GM23248 (cell line): Measurements from ENCODE around the gene MYO1A. TPM values are rescaled to one million over a fixed set of nuclear protein-coding genes. Genes with fewer than 3 reads are reported as not detected.
"Not testable (repeated sequence)": the region's sequence is repeated elsewhere in the genome, so short reads cannot be mapped to it uniquely, and the experiment has no call there.

ENCODE experiments used
- DNase-seq: peaks from one replicate; pipeline ENCODE4 v3.0.0-alpha.2; 2015
- H2AFZ ChIP-seq: fragments of 200-600 bp; sonication (generic); 2 replicates; pipeline ENCODE4 v1.6.1; 2016; ENCODE audit warnings: antibody characterized with exemption
- H3F3A ChIP-seq: fragments of 200-600 bp; sonication (generic); 2 replicates; pipeline ENCODE4 v1.6.1; 2016; ENCODE audit warnings: mild to moderate bottlenecking, antibody characterized with exemption, mixed run types; ENCODE audit not compliant: insufficient read depth
- H3K27ac ChIP-seq: fragments of 200-600 bp; sonication (generic); 2 replicates; pipeline ENCODE4 v1.5.1; 2016; ENCODE audit warnings: mild to moderate bottlenecking
- H3K27me3 ChIP-seq: fragments of 200-600 bp; sonication (generic); replicated peaks from 2 replicates; pipeline ENCODE4 v1.6.1; 2016; ENCODE audit warnings: mild to moderate bottlenecking; ENCODE audit not compliant: insufficient read depth
- H3K36me3 ChIP-seq: fragments of 200-600 bp; sonication (generic); 2 replicates; pipeline ENCODE4 v1.6.1; 2016; ENCODE audit warnings: low read depth, mild to moderate bottlenecking
- H3K4me1 ChIP-seq: fragments of 200-600 bp; sonication (generic); 2 replicates; pipeline ENCODE4 v1.6.1; 2016; ENCODE audit warnings: mild to moderate bottlenecking; ENCODE audit not compliant: insufficient read depth
- H3K4me2 ChIP-seq: fragments of 200-600 bp; sonication (generic); one replicate; pipeline ENCODE4 v1.6.1; 2016; ENCODE audit warnings: mild to moderate bottlenecking; ENCODE audit not compliant: unreplicated experiment
- H3K4me3 ChIP-seq: fragments of 200-600 bp; sonication (generic); 2 replicates; pipeline ENCODE4 v1.5.1; 2016; ENCODE audit warnings: mild to moderate bottlenecking
- H3K79me2 ChIP-seq: fragments of 200-600 bp; sonication (generic); 2 replicates; pipeline ENCODE4 v1.6.1; 2016; ENCODE audit warnings: mild to moderate bottlenecking; ENCODE audit not compliant: insufficient read depth
- H3K9ac ChIP-seq: fragments of 200-600 bp; sonication (generic); 2 replicates; pipeline ENCODE4 v1.6.1; 2016; ENCODE audit warnings: mild to moderate bottlenecking
- H3K9me2 ChIP-seq: fragments of 200-600 bp; sonication (generic); 2 replicates; pipeline ENCODE4 v1.6.1; 2016; ENCODE audit warnings: mixed run types, mild to moderate bottlenecking, moderate library complexity; ENCODE audit not compliant: insufficient read depth
- H3K9me3 ChIP-seq: fragments of 200-600 bp; sonication (generic); one replicate; pipeline ENCODE4 v1.6.1; 2017; ENCODE audit warnings: low read depth
- H4K20me1 ChIP-seq: fragments of 200-600 bp; sonication (generic); 2 replicates; pipeline ENCODE4 v1.6.0; 2016; ENCODE audit not compliant: insufficient read depth
- EZH2 ChIP-seq: fragments of 200-600 bp; sonication (generic); IDR thresholded peaks from 2 replicates; pipeline ENCODE4 v1.6.1; 2018; ENCODE audit warnings: antibody characterized with exemption, mild to moderate bottlenecking; ENCODE audit not compliant: insufficient read depth, poor library complexity, severe bottlenecking
- EZH2phosphoT487 ChIP-seq: fragments of 200-600 bp; sonication (generic); IDR thresholded peaks from 2 replicates; pipeline ENCODE4 v1.6.1; 2018; ENCODE audit warnings: antibody characterized with exemption, moderate library complexity, mild to moderate bottlenecking, low read depth; ENCODE audit not compliant: insufficient read depth
- WGBS, 2 experiments: methylation state at CpG; one replicate each; pipeline ENCODE4 v1.1.6; 2015 to 2017; ENCODE audit warnings: low lambda C conversion rate in 2 of 2, low coverage in 1 of 2; ENCODE audit errors: missing lambda C conversion rate in 2 of 2; 5-methylcytosine and 5-hydroxymethylcytosine counted together
- in situ Hi-C: fragments of 300-500 bp; cut with MboI; formaldehyde crosslinking; loops from 2 replicates; pipeline ENCODE4 v1.15.0; 2020
- polyA plus RNA-seq: library from polyadenylated mRNA; unstranded; fragments of >200 nt; fragmentation: Nextera tagmentation; extraction: Ambion mirVana; gene quantifications from 2 replicates; pipeline ENCODE4 v1.2.1, GENCODE V29; 2016
- total RNA-seq: library from RNA; depleted of rRNA; stranded (reverse); fragments of >200 nt; shearing (Covaris generic); gene quantifications from 2 replicates; pipeline ENCODE4 v1.2.3, GENCODE V29; 2014; rRNA removed

Gene MYO1A
- total and polyA plus RNA-seq, 2 experiments from 2014 or later = not detected

DNA sequence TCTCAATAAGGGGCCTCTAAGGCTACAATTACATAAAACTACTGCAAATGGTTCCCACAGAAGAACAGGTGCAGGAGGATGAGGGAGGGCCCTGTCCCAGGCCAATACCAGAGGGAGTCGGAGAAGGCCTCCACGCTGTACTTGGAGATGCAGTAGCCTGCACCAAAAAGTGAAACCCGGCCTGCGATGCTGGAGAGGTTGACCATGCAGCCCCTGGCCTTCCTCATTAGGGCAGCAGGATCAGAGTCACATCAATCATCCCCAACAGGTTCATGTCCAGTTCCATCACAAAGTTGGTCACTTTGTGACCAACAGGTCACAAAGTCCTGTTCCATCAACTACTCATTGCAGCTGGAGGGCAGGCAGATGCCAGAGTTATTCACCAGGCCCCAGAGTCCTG lies 66.5 kb downstream of the MYO1A start:
- DNase-seq = no peak
- Histone ChIP-seq H3K4me1 (no peaks in the 10 kb centered on the region), H2AFZ (no peak overlapping the region), H3K4me2 (no peak overlapping the region), H3K4me3 (no peak overlapping the region), H3K9me3 (no peaks in the 10 kb centered on the region), H3K79me2 (no peaks in the 10 kb centered on the region), H3K36me3 (no peaks in the 10 kb centered on the region), H3K27ac (no peak overlapping the region), H3K9ac (no peak overlapping the region), H3K27me3 (no peaks in the 10 kb centered on the region), H4K20me1 (no peaks in the 10 kb centered on the region), H3F3A (no peaks in the 10 kb centered on the region), H3K9me2 (no peaks in the 10 kb centered on the region)
- no peak for TF ChIP-seq EZH2phosphoT487
- no peak for TF ChIP-seq EZH2
- in situ Hi-C loops = no loop called here
- WGBS, 2 experiments = 51 to 58% methylated on average over 4 of the region's 4 CpGs

GRCh38 chr12:56982578-56983236 lies 67.2 kb downstream of the MYO1A start:
- DNase-seq, H3K4me3 ChIP-seq, H3K27me3 ChIP-seq, H3K4me2 ChIP-seq, H3K36me3 ChIP-seq, H3K9me3 ChIP-seq, H2AFZ ChIP-seq, H3F3A ChIP-seq, H3K9me2 ChIP-seq, H3K9ac ChIP-seq, H3K4me1 ChIP-seq, in situ Hi-C loops, H3K79me2 ChIP-seq, H3K27ac ChIP-seq, H4K20me1 ChIP-seq: not testable (repeated sequence)
- WGBS, 2 experiments = 57 to 68% methylated on average over 2 to 3 of the region's 3 CpGs

GRCh38 chr12:56980941-56981530 lies 68.9 kb downstream of the MYO1A start:
- H3K9ac ChIP-seq = no peak overlapping the region
- no peak overlapping the region for H3K4me2 ChIP-seq
- no peaks in the 10 kb centered on the region for H3K36me3 ChIP-seq
- H4K20me1 ChIP-seq = no peaks in the 10 kb centered on the region
- H3K27ac ChIP-seq = no peak overlapping the region
- H3K9me2 ChIP-seq = no peaks in the 10 kb centered on the region
- H3K27me3 ChIP-seq = 0 out of 2 replicates have a peak, but pooled peaks cover under 1% of the 10 kb centered on the region
- H3K4me1 ChIP-seq = no peaks in the 10 kb centered on the region
- in situ Hi-C loops = no loop called here
- no peak overlapping the region for H3K4me3 ChIP-seq
- no peaks in the 10 kb centered on the region for H3K79me2 ChIP-seq
- H2AFZ ChIP-seq = no peak overlapping the region
- no peak for DNase-seq
- no peak for TF ChIP-seq EZH2
- no peaks in the 10 kb centered on the region for H3K9me3 ChIP-seq
- H3F3A ChIP-seq = no peaks in the 10 kb centered on the region
- WGBS, 2 experiments = 55 to 62% methylated on average over 4 of the region's 4 CpGs

DNA sequence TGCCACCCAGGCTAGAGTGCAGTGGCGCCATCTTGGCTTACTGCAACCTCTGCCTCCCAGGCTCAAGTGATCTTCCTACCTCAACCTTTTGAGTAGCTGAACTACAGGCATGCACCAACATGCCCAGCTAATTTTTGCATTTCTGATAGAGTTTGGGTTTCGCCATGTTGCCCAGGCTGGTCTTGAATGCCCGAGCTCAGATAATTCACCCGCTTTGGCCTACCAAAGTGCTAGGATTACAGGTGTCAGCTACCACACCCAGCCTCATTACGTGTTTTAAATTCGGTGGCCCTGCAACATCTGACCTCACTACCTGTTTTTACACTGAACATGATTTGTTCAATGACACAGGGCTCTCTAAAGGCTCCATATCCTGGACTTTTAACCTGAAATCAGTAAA lies 69.7 kb downstream of the MYO1A start:
- in situ Hi-C loops = no loop called here
- Histone ChIP-seq H3K4me2 (no peak overlapping the region), H3F3A (no peaks in the 10 kb centered on the region), H3K27ac (no peak overlapping the region), H4K20me1 (no peaks in the 10 kb centered on the region), H3K4me3 (no peak overlapping the region), H2AFZ (no peak overlapping the region), H3K9me2 (no peaks in the 10 kb centered on the region), H3K9ac (no peak overlapping the region), H3K4me1 (no peaks in the 10 kb centered on the region), H3K79me2 (no peaks in the 10 kb centered on the region), H3K27me3 (0 out of 2 replicates have a peak, but pooled peaks cover 6% of the 10 kb centered on the region), H3K36me3 (no peaks in the 10 kb centered on the region), H3K9me3 (no peaks in the 10 kb centered on the region)
- WGBS, 2 experiments = 78 to 84% methylated on average over 6 of the region's 6 CpGs
- no peak for DNase-seq
- TF ChIP-seq EZH2phosphoT487 = no peak
- no peak for TF ChIP-seq EZH2

GRCh38 chr12:56979628-56980027 lies 70.3 kb downstream of the MYO1A start:
- no peak overlapping the region for H2AFZ ChIP-seq
- H3K79me2 ChIP-seq = no peaks in the 10 kb centered on the region
- H4K20me1 ChIP-seq = no peaks in the 10 kb centered on the region
- H3K4me1 ChIP-seq = no peaks in the 10 kb centered on the region
- H3F3A ChIP-seq = no peaks in the 10 kb centered on the region
- H3K27ac ChIP-seq = no peak overlapping the region
- H3K9ac ChIP-seq = no peak overlapping the region
- in situ Hi-C loops = no loop called here
- no peaks in the 10 kb centered on the region for H3K9me2 ChIP-seq
- peak; percentile 35 for DNase-seq
- H3K36me3 ChIP-seq = no peaks in the 10 kb centered on the region
- H3K9me3 ChIP-seq = no peaks in the 10 kb centered on the region
- H3K27me3 ChIP-seq = 0 out of 2 replicates have a peak, but pooled peaks cover 6% of the 10 kb centered on the region
- TF ChIP-seq EZH2 = no peak
- no peak for TF ChIP-seq EZH2phosphoT487
- WGBS, 2 experiments = 86 to 89% methylated on average over 3 of the region's 3 CpGs
- no peak overlapping the region for H3K4me3 ChIP-seq
- no peak overlapping the region for H3K4me2 ChIP-seq

Other genes with a start within 250 kb of the MYO1A start
- gene SDR9C7, start 115.7 kb downstream of the MYO1A start, total RNA-seq = not detected in 2 replicates
- not detected in 2 replicates for gene SDR9C7, start 115.7 kb downstream of the MYO1A start, polyA plus RNA-seq
- gene RDH16, start 92.5 kb downstream of the MYO1A start, total RNA-seq = not detected in 2 replicates
- not detected in 2 replicates for gene RDH16, start 92.5 kb downstream of the MYO1A start, polyA plus RNA-seq
- 2.9 and 3.9 TPM in 2 replicates for gene ZBTB39, start 43.6 kb downstream of the MYO1A start, total RNA-seq
- gene ZBTB39, start 43.6 kb downstream of the MYO1A start, polyA plus RNA-seq = 1.5 TPM in 2 replicates
- gene TAC3, start 33.6 kb downstream of the MYO1A start, total RNA-seq = not detected in 2 replicates
- gene TAC3, start 33.6 kb downstream of the MYO1A start, polyA plus RNA-seq = not detected in 2 replicates
- 6.4 and 7.6 TPM in 2 replicates for gene NEMP1, start 28.7 kb upstream of the MYO1A start, total RNA-seq
- gene NEMP1, start 28.7 kb upstream of the MYO1A start, polyA plus RNA-seq = 5.9 and 6.6 TPM in 2 replicates
- 88.7 and 107 TPM in 2 replicates for gene NAB2, start 39.0 kb upstream of the MYO1A start, total RNA-seq
- 21.6 and 22.8 TPM in 2 replicates for gene NAB2, start 39.0 kb upstream of the MYO1A start, polyA plus RNA-seq
- gene STAT6, start 61.2 kb upstream of the MYO1A start, total RNA-seq = 95.1 and 103 TPM in 2 replicates
- gene STAT6, start 61.2 kb upstream of the MYO1A start, polyA plus RNA-seq = 67.4 and 70.7 TPM in 2 replicates
- 257 and 296 TPM in 2 replicates for gene LRP1, start 78.4 kb upstream of the MYO1A start, total RNA-seq
- gene LRP1, start 78.4 kb upstream of the MYO1A start, polyA plus RNA-seq = 161 and 166 TPM in 2 replicates
- gene LRP1-AS, start 97.5 kb upstream of the MYO1A start, total RNA-seq = not detected in 2 replicates
- gene LRP1-AS, start 97.5 kb upstream of the MYO1A start, polyA plus RNA-seq = 0.60 TPM in 1 of 2 replicates, not detected in the other
- gene NXPH4, start 166.7 kb upstream of the MYO1A start, total RNA-seq = 5.6 and 5.7 TPM in 2 replicates
- gene NXPH4, start 166.7 kb upstream of the MYO1A start, polyA plus RNA-seq = 5.4 and 6.7 TPM in 2 replicates
- 272 and 341 TPM in 2 replicates for gene SHMT2, start 179.6 kb upstream of the MYO1A start, total RNA-seq
- gene SHMT2, start 179.6 kb upstream of the MYO1A start, polyA plus RNA-seq = 184 and 185 TPM in 2 replicates
- 0.32 and 1.3 TPM in 2 replicates for gene STAC3, start 201.1 kb upstream of the MYO1A start, total RNA-seq
- 0.35 and 0.52 TPM in 2 replicates for gene STAC3, start 201.1 kb upstream of the MYO1A start, polyA plus RNA-seq